NCI-H1417 (cell line): ENCODE measurements around the gene ELF2.
"Not testable (repeated sequence)": the region's sequence is repeated elsewhere in the genome, so short reads cannot be mapped to it uniquely, and the experiment has no call there.

Experiments used
- DNase-seq, 3 experiments: peaks; one replicate each; lab custom pipeline; 2025; lab: John Stamatoyannopoulos, UW

Gene ELF2

GRCh38 chr4:139144161-139144859, 32.7 kb downstream of the ELF2 start:
- no peak for DNase-seq

GRCh38 chr4:139142980-139143379, 34.0 kb downstream of the ELF2 start:
- DNase-seq, result no peak

DNA sequence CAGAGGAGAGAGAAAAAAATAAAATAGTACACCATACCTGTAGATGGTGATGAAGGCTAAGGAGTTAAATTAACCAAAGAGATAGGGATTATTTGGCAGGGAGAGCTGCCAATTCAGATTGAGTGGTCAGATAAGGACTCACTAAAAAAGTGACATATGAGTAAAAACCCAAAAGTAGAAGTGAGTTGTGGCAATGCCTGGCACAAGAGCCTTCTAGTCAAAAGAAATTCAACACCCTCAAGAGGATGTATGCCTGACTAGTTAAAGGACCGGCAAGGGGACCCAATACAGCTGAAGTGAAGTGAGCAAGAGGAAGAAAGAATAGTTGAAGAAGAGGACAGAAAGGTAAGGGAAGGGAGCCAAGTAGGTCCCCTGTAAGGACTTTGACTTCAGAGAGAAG, 34.9 kb downstream of the ELF2 start:
- no peak for DNase-seq

DNA sequence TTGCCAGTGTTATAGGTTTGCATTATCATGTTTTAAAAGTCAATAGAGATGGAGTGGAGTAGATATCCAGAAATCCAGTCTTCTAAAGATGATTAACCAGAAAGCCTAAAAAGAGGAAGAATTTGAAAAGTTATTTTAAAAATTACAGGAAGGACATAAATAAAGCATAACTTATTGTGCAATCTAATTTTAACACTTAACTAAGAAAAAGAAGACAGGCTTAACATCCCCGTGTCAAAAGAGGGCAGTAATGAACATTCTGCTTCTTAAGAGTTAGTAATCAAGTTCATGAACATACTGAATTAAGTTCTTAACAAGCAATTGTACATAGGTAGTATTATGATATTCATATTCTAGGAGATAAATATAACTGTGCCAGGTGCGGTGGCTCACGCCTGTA, 39.3 kb downstream of the ELF2 start:
- DNase-seq, result no peak

- DNase-seq, result no peak
Observed at GRCh38 chr4:139134403-139134802, 42.6 kb downstream of the ELF2 start.

- no peak for DNase-seq
Observed at GRCh38 chr4:139131209-139131870, 45.7 kb downstream of the ELF2 start.

- no peak for DNase-seq
Observed at GRCh38 chr4:139129206-139129605, 47.8 kb downstream of the ELF2 start.

GRCh38 chr4:139126898-139127297, 50.1 kb downstream of the ELF2 start:
- DNase-seq, result no peak

DNA sequence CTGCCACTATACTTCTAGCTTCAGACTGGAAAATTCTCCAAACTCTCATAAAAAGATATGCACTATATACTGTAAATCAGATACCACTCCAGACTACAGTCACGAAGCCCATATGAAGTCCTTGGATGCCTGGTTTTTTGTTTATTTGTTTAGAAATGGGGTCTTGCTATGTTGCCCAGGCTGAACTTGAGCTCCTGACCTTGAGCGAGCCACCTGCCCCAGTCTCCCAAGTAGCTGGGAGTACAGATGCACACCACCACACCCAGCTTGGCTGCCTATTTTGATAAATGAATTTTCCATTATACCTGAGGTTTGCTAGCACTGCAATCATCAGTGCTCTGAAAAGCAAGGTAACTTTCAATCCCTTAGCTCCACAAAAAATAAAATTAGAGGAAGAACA, 53.1 kb downstream of the ELF2 start:
- no peak for DNase-seq

GRCh38 chr4:139118365-139118764, 58.7 kb downstream of the ELF2 start:
- no peak for DNase-seq

DNA sequence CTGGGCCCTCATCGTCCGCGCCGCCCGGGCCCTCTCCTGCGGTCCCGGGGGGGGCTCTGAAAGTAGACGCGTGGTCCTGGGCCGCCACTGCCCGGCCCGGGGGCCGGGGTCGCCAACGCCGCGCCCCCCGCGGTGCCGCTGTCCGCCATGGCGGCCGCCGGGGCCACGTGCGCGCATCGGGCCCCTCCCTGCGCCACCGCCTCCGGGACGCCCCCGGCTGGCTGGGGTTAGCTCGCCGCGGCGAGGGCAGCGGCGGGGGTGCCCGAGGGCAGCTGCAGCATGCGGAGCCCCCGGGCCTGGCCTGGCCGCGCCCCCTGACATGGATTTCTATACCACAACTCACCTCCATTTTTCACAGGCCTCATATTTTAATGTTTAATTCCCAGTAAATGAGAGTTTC, 61.8 kb downstream of the ELF2 start:
- no peak for DNase-seq

DNA sequence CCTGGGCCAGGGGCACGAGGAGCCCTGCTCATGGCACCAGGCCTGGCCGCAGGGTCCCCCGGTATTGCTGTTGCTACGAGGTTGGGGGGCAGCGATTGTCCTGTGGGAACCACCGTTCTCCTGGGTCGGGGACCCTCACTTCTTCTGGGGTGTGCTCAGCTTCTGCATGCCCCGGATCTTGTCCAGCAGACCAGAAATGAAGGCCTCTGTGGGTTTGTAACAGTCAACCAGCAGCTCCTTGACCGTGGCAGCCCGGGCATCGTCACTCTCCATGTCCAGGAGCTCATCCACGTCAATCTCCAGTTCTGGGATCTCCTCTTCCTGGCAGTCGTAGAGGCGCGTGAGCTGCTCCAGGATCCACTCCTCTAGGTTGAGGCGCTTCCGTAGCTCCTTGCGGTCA, 62.2 kb downstream of the ELF2 start:
- DNase-seq, result not testable (repeated sequence)

DNA sequence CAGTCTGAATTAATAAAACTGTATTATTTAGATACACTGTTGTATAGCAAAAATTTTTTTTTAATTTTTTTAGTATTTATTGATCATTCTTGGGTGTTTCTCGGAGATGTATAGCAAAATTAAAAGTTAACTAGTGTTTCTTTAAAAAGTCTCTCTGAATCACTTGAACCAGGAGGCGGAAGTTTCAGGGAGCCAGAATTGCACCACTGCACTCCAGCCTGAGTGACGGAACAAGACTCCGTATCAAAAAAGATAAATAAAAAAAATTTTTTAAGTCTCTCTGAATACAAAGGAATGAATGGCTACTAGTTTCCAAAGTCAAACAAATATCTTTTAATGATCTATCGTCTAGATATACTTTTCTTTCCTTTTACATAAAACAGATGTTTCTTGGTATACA, 64.4 kb downstream of the ELF2 start:
- DNase-seq, result no peak

GRCh38 chr4:139108567-139109128, 68.4 kb downstream of the ELF2 start:
- no peak for DNase-seq

DNA sequence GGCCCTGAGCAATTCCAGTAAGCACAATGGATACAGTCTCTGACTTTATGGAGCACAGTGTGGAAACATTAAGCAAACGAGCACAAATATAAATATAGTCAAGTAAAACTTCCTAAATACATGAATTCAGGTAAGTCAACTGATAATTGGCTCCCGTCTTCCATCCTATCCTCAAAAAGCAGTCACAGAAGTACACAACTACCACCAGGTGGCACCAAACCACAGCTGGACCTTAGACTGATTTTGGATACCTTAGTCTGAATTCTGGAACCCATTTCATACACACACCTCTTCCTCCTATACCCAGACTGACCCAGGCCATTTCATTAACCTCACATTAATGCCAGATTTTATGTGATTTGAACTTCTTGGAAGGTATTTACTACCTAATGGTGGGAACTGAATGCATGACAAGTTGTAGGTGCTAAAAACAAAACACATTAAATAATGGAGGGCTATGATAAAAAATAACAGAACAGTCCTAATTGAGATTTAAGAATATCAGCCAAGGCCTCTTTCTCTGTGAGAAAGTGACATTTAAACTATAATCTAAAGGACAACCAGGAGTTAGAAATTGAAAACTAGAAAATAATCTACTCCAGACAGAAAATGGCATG, 77.5 kb downstream of the ELF2 start:
- DNase-seq, result peak; percentile 65 to 93 (median 75)

DNA sequence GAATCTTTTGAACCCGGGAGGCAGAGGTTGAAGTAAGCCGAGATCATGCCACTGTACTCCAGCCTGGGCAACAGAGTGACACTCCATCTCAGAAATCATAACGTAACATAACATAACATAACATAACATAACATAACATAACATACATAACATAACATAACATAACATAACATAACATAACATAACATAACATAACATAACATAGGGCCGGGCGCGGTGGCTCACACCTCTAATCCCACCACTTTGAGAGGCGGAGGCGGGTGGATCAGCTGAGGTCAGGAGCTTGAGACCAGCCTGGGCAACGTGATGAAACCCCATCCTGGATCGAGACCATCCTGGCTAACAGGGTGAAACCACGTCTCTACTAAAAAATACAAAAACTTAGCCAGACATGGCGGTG, 84.7 kb downstream of the ELF2 start:
- DNase-seq, result no peak

DNA sequence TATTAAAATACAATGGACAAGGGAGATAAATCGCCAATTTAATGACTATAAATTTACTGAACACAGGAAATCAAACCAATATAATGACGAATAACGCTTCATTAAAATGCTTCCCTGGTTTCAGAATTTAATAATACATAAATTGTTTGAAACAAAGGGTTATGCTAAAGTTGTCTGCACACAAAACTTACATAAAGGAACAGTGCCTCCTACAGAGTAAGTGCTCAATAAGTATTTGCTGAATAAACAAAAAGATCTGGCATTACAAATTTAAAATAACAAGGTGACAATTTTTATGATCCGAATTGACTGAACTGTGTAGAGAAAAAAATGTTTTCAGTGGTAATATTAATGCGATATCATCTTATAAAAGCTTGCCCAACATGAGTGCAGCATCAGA, 91.9 kb downstream of the ELF2 start:
- peak in 1 of 3 experiments; percentile 53 for DNase-seq

GRCh38 chr4:139084804-139085093, 92.3 kb downstream of the ELF2 start:
- DNase-seq, result no peak

- peak; percentile 80 to 95 (median 92) for DNase-seq
Observed at GRCh38 chr4:139083956-139084803, 92.8 kb downstream of the ELF2 start.

GRCh38 chr4:139083607-139083955, 93.4 kb downstream of the ELF2 start:
- DNase-seq, result no peak

DNA sequence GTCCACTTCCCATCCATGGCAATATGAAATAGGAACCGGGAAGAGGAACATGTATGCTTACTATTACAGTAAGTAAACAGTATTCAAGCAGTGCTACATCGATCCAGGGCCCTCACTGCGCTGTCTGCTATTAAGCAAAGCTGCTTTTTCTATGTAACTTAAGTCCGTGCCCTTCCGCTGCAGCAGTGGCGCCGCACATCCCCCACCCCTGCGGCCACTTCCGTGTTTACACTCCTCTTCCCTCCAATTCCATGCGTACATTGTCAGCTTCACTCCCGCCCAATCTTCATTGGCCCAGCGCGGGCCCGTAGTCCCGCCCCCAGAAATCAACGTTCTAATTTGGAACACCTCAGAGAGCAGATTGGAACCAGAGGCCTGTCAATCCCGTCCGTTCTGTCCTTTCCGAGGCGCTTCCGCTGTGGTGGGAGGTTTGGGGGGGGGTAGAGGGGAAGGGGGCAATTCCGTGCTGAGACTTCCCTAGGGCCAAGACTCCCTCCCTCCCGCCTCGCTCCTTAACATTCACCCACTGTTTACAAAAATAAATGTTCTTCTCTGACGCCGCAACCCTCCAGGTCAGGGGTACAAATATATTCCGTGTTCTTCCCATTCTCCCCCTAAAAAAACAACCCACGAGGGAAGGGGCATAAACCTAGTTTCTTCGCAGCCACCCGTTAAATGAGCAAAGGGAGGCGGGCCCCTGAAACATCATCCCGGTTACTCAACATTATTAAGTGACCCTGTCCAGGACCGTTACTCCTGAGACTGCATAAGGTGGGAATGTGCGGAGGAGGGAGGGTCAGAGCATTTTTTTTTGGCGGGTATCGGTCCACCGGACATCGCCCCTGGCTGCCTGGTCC, 94.0 kb downstream of the ELF2 start:
- DNase-seq, result peak; percentile 94 to 99 (median 98)
